Measurements from ENCODE around the gene AQP12B. TPM values are rescaled to one million over a fixed set of nuclear protein-coding genes. Genes with fewer than 3 reads are reported as not detected.

AQP12B gene
- total RNA-seq, 2 experiments from 2014 or later: not detected

DNA sequence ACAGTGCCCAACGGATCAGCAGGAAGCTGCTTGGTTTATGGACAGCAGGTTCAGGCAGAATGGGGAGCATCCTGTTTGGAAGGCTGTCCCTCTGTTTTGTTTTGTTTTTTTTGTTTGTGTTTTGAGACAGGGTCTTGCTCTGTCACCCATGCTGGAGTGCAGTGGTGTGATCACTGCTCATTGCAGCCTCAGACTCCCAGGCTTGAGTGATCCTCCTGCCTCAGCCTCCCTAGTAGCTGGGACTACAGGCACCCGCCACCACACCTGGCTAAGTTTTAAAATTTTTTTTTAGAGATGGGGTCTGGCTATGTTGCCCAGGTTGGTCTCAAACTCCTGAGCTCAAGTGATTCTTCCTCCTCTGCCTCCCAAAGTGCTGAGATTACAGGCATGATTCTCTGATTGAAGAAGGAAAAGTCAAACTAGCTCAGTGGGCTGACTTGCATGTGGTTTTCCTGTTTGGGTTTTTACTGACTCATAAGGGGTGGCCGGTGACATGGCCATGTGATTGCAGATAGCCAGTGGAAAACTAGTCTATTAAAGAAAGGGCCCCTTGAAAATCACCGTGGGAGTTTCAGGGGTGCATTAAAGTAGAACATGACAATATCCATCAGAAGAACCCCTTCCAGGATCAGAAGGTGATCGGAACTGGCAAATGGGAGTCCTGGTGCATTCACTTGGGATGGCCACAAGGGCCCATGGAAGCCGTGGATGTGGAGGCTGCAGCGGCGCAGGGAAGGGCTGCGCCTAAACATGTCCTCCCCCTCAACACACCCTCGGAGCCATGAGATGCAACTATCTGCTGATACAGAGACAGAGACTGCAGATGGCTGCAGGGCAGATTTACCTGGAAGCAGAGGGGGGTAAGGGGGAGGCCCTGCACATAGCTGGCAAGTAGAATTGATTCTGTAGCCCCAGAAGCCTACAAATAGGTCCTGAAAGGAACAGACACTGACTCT lies 26.5 kb downstream of the AQP12B start:
- peaks cover 25% of the 10 kb centered on the region for H3K27me3 Mint-ChIP-seq
- no peaks in the 10 kb centered on the region for H3K9me3 Mint-ChIP-seq
- no peak overlapping the region for H3K4me3 Mint-ChIP-seq
- DNase-seq: peak; percentile 29
- no peaks in the 10 kb centered on the region for H3K36me3 Mint-ChIP-seq
- H3K4me1 Mint-ChIP-seq: peaks cover 12% of the 10 kb centered on the region
- no peak overlapping the region for H3K27ac Mint-ChIP-seq

- no peaks in the 10 kb centered on the region for H3K36me3 Mint-ChIP-seq
- H3K27ac Mint-ChIP-seq: no peak overlapping the region
- H3K4me1 Mint-ChIP-seq: peaks cover 7% of the 10 kb centered on the region
- no peaks in the 10 kb centered on the region for H3K9me3 Mint-ChIP-seq
- H3K4me3 Mint-ChIP-seq: no peak overlapping the region
- peaks cover 35% of the 10 kb centered on the region for H3K27me3 Mint-ChIP-seq
- DNase-seq: no peak
These were observed 31.5 kb downstream of the AQP12B start for GRCh38 chr2:240651185-240651584.

GRCh38 chr2:240650254-240650965 lies 32.3 kb downstream of the AQP12B start:
- Mint-ChIP-seq H3K36me3 (no peaks in the 10 kb centered on the region), H3K9me3 (no peaks in the 10 kb centered on the region), H3K27ac (no peak overlapping the region), H3K4me1 (peaks cover 7% of the 10 kb centered on the region), H3K4me3 (no peak overlapping the region), H3K27me3 (peaks cover 36% of the 10 kb centered on the region)
- no peak for DNase-seq

GRCh38 chr2:240649331-240649730 lies 33.4 kb downstream of the AQP12B start:
- Mint-ChIP-seq H3K9me3 (no peaks in the 10 kb centered on the region), H3K27me3 (peaks cover 25% of the 10 kb centered on the region), H3K4me1 (peaks cover 2% of the 10 kb centered on the region), H3K27ac (no peak overlapping the region), H3K4me3 (no peak overlapping the region), H3K36me3 (no peaks in the 10 kb centered on the region)
- DNase-seq: no peak

DNA sequence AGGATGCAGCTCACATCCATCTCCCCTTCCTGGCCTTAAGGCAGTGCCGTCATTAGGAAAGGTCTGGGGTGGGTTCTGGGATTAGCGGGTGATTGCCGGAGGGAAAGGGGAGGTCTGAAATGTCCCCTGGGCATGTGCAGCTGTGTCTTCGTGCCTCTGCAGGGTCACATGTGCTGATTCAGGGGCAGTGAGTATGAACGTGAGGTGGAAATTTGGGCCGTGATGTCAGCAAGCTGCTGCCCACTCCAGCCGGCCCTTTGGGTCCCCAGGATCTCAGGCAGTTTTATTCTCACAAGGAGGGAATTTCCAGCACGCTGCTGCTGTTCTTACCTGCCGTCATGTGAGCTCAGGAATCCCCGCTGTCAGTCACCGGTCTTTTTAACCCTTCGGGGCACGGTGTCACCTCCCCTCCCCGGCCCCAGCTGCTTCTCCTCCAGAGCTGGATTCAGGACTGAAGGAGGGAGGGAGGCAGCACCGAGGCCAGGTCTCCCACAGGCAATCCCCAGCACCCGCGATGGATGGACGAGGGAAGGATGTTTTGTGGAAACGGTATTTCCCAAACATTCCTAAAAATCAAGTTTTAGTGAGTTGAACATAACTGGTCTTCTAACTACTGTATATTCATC lies 33.9 kb downstream of the AQP12B start:
- no peak for DNase-seq
- H3K9me3 Mint-ChIP-seq: no peaks in the 10 kb centered on the region
- H3K4me3 Mint-ChIP-seq: no peak overlapping the region
- peaks cover 2% of the 10 kb centered on the region for H3K4me1 Mint-ChIP-seq
- H3K27me3 Mint-ChIP-seq: peaks cover 24% of the 10 kb centered on the region
- no peak overlapping the region for H3K27ac Mint-ChIP-seq
- H3K36me3 Mint-ChIP-seq: no peaks in the 10 kb centered on the region

GRCh38 chr2:240648155-240648649 lies 34.5 kb downstream of the AQP12B start:
- Mint-ChIP-seq H3K27ac (no peak overlapping the region), H3K4me3 (no peak overlapping the region), H3K4me1 (peaks cover 2% of the 10 kb centered on the region), H3K9me3 (no peaks in the 10 kb centered on the region), H3K36me3 (no peaks in the 10 kb centered on the region), H3K27me3 (peaks cover 20% of the 10 kb centered on the region)
- DNase-seq: no peak

GRCh38 chr2:240647503-240648154 lies 35.1 kb downstream of the AQP12B start:
- no peak overlapping the region for H3K4me3 Mint-ChIP-seq
- H3K36me3 Mint-ChIP-seq: no peaks in the 10 kb centered on the region
- H3K9me3 Mint-ChIP-seq: no peaks in the 10 kb centered on the region
- peaks cover 2% of the 10 kb centered on the region for H3K4me1 Mint-ChIP-seq
- no peak for DNase-seq
- no peak overlapping the region for H3K27ac Mint-ChIP-seq
- H3K27me3 Mint-ChIP-seq: peaks cover 17% of the 10 kb centered on the region

DNA sequence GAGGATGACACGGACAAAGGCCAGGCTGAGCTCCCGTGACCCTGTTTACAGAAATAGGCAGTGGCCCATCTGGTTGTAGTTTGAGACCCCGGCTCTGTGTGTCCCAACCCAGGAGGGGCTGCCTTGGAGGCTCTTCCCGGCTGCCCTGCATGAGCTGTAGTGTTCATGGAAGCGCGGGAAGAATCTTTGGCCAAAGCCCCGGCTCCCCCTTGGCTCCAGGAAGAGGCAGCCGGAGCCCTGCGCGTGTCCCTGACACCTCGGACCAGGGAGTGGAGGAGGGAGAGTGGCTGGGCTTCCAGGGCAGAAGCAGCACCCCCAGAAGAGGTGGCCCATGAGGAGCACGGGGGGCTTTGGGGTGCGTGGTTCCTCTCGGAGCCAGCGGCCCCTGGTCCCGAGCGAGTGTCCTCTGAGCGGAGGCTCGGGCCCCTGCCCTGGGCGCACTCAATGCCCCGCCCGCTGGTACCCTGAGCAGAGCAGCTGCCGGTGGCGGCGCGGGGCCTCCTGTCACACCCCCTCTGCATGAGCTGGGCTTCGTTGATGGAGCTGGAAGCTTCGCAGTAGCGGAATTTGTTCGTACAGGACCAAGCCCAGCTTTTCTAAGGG lies 35.7 kb downstream of the AQP12B start:
- Mint-ChIP-seq H3K27ac (no peak overlapping the region), H3K4me3 (no peak overlapping the region), H3K36me3 (no peaks in the 10 kb centered on the region), H3K27me3 (peaks cover 17% of the 10 kb centered on the region), H3K9me3 (no peaks in the 10 kb centered on the region), H3K4me1 (peaks cover 2% of the 10 kb centered on the region)
- no peak for DNase-seq

DNA sequence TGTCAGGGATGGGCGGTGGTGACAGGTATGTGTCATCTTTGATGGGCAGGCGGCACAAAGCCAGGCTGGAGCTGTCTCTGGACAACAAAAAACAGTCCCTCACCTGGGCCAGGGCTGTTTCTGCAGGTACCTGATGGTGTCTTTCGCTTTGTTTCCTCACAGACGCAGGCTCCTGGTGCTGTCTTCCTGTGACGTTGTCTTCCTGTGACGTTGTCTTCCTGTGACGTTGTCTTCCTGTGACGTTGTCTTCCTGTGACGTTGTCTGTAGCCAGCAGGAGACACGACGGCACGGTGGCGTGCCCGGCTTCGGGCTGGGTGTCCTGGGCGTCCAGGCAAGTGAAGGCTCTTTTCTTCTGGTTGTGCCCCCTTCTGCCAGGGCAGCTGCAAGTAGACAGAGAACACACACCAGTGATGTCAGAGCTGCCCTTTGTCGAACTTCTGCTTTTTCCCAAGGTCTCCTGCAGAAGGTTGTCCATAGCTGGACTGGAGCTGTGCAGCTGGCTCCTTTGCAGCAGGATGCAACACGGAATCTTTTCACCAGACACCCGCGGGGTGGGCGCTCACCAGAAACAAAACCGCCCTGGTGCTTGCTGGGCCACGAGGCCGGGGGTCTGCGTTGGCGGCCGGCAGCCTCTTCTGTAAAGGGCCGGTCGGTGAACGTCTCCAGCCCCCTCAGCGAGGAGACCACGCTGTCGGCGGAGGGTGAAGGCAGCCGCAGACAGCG lies 36.3 kb downstream of the AQP12B start:
- DNase-seq: no peak
- peaks cover 17% of the 10 kb centered on the region for H3K27me3 Mint-ChIP-seq
- no peaks in the 10 kb centered on the region for H3K9me3 Mint-ChIP-seq
- H3K27ac Mint-ChIP-seq: no peak overlapping the region
- peaks cover 2% of the 10 kb centered on the region for H3K4me1 Mint-ChIP-seq
- no peaks in the 10 kb centered on the region for H3K36me3 Mint-ChIP-seq
- peak overlapping the region; percentile 7 for H3K4me3 Mint-ChIP-seq

DNA sequence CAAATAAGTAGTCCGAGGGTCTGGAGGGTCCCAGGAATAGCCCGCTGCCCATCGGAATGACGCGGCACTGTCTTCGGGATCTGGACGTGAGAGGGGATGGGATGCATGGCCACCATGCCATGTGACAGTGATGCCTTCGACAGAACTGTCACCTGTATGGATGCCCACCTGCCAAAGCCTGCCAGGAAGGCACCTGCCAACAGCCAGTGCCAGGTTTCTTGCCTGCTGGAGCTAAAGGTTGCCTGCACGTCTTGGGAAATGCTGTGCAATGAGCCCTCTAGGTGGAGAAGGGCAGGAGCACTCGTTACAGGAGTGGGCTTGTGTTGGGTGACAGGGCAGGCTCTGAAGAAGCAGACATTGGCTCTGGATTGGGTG lies 36.9 kb downstream of the AQP12B start:
- no peak for DNase-seq
- Mint-ChIP-seq H3K4me1 (peaks cover 2% of the 10 kb centered on the region), H3K36me3 (no peaks in the 10 kb centered on the region), H3K9me3 (no peaks in the 10 kb centered on the region), H3K4me3 (no peak overlapping the region), H3K27ac (no peak overlapping the region), H3K27me3 (peaks cover 17% of the 10 kb centered on the region)

- Mint-ChIP-seq H3K4me1 (peaks cover 2% of the 10 kb centered on the region), H3K27me3 (peaks cover 17% of the 10 kb centered on the region), H3K36me3 (no peaks in the 10 kb centered on the region), H3K4me3 (no peak overlapping the region), H3K27ac (no peak overlapping the region), H3K9me3 (no peaks in the 10 kb centered on the region)
- DNase-seq: no peak
These were observed 37.3 kb downstream of the AQP12B start for GRCh38 chr2:240645346-240645745.

GRCh38 chr2:240644859-240645301 lies 37.8 kb downstream of the AQP12B start:
- H3K36me3 Mint-ChIP-seq: no peaks in the 10 kb centered on the region
- peaks cover 2% of the 10 kb centered on the region for H3K4me1 Mint-ChIP-seq
- H3K4me3 Mint-ChIP-seq: no peak overlapping the region
- DNase-seq: no peak
- no peak overlapping the region for H3K27ac Mint-ChIP-seq
- no peaks in the 10 kb centered on the region for H3K9me3 Mint-ChIP-seq
- peaks cover 17% of the 10 kb centered on the region for H3K27me3 Mint-ChIP-seq

DNA sequence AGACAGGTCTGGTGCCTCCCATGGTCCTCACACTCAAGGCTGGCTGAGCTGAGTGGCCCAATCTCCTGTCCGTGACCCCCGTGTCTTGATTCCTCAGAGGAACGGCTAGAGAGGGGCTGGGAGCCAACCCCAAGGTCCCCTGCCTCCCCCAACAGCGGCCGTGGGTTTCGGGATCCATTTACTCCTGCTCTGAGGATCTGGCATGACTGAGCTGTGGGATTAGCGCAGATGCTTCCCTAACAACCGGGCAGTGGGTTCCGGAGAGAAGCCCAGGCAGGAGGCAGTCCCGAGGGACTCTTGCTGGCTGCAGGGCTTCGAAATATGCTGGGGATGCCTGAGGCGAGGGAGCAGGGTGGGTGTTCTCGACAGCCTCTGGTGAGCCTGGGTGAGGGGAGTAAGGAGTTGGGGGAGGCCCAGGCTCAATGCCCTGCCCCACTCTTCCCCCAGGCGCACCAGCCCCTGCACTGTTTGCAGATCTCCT lies 38.5 kb downstream of the AQP12B start:
- Mint-ChIP-seq H3K27ac (no peak overlapping the region), H3K4me3 (no peak overlapping the region), H3K9me3 (no peaks in the 10 kb centered on the region), H3K4me1 (peaks cover 2% of the 10 kb centered on the region), H3K27me3 (peaks cover 12% of the 10 kb centered on the region), H3K36me3 (no peaks in the 10 kb centered on the region)
- no peak for DNase-seq

DNA sequence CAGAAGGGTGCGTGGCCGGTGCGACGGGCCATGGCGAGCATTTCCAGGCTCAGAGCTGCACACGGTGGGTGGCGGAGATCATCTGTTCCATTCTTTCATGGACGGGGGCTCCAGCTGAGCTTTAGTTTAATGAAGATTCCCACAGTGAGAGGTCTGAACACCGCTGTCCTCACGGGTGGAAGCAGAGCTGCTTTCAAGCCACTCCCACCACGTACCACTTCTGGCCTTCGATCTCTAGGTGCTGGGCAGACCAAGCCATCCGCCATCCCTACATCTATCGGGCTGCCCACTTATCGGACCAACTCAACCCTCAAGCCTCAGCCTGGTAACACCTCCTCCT lies 38.9 kb downstream of the AQP12B start:
- Mint-ChIP-seq H3K27me3 (peaks cover 8% of the 10 kb centered on the region), H3K27ac (no peak overlapping the region), H3K4me1 (peaks cover 2% of the 10 kb centered on the region), H3K9me3 (no peaks in the 10 kb centered on the region), H3K36me3 (no peaks in the 10 kb centered on the region), H3K4me3 (no peak overlapping the region)
- no peak for DNase-seq

Measured in activated naive CD8-positive, alpha-beta T cell treated with anti-CD3 and anti-CD28 coated beads for 36 hours (primary cell).